K562 (cell line): ENCODE results near the gene SNIP1. TPM values are rescaled to one million over a fixed set of nuclear protein-coding genes. Genes with fewer than 3 reads are reported as not detected.

Experiments
- CC2D1A ChIP-seq: fragments of 450-650 bp; IDR thresholded peaks from 2 replicates; pipeline ENCODE4 v1.6.1; 2017; ENCODE audit warnings: mild to moderate bottlenecking
- CHD2 ChIP-seq: IDR thresholded peaks from 2 replicates; pipeline ENCODE4 v1.6.1; 2011; ENCODE audit warnings: low read depth, low read length
- E2F4 ChIP-seq: sonication (generic); formaldehyde crosslinking; IDR thresholded peaks from 2 replicates; pipeline ENCODE4 v1.8.0; 2022; ENCODE audit warnings: mild to moderate bottlenecking, low read depth, missing genetic modification reagents
- KAT2B ChIP-seq: IDR thresholded peaks from one replicate; pipeline ENCODE4 v1.6.1; 2012; ENCODE audit warnings: low read depth, mild to moderate bottlenecking, control low read depth, inconsistent platforms, low read length, moderate library complexity
- KLF13 ChIP-seq: fragments of 450-650 bp; IDR thresholded peaks from 2 replicates; pipeline ENCODE4 v1.6.1; 2016; ENCODE audit warnings: missing genetic modification characterization, low read depth, mild to moderate bottlenecking, missing compliant biosample characterization, moderate library complexity, borderline replicate concordance
- L3MBTL2 ChIP-seq: fragments of 450-650 bp; IDR thresholded peaks from 2 replicates; pipeline ENCODE4 v1.6.1; 2016; ENCODE audit warnings: mild to moderate bottlenecking, moderate library complexity
- NBN ChIP-seq: fragments of 450-650 bp; IDR thresholded peaks from 2 replicates; pipeline ENCODE4 v1.6.1; 2016; ENCODE audit warnings: low read depth, mild to moderate bottlenecking
- RB1 ChIP-seq: fragments of 450-650 bp; IDR thresholded peaks from 2 replicates; pipeline ENCODE4 v1.6.1; 2017; ENCODE audit warnings: low read depth, mild to moderate bottlenecking
- RBFOX2 ChIP-seq: fragments of 200-400 bp; formaldehyde crosslinking; IDR thresholded peaks from 2 replicates; pipeline ENCODE4 v1.6.1; 2017; ENCODE audit warnings: low read depth, mild to moderate bottlenecking, low read length, moderate library complexity
- SAFB2 ChIP-seq: fragments of 200-400 bp; formaldehyde crosslinking; IDR thresholded peaks from 2 replicates; pipeline ENCODE4 v1.6.1; 2018; ENCODE audit warnings: borderline replicate concordance, low read length, low read depth, moderate library complexity; ENCODE audit not compliant: severe bottlenecking
- SMAD2 ChIP-seq: fragments of 150-350 bp; IDR thresholded peaks from 2 replicates; pipeline ENCODE4 v1.6.1; 2014; ENCODE audit warnings: low read depth, mild to moderate bottlenecking, low read length
- SMAD3 ChIP-seq: fragments of 450-650 bp; formaldehyde crosslinking; conservative IDR thresholded peaks from 2 replicates; pipeline ENCODE4 v1.4.0; 2020; ENCODE audit warnings: mild to moderate bottlenecking
- SMARCA5 ChIP-seq: fragments of 450-650 bp; IDR thresholded peaks from 2 replicates; pipeline ENCODE4 v1.6.1; 2016
- XRCC3 ChIP-seq: fragments of 450-650 bp; IDR thresholded peaks from 2 replicates; pipeline ENCODE4 v1.6.1; 2017; ENCODE audit warnings: mild to moderate bottlenecking, moderate library complexity
- ZBTB1 ChIP-seq: sonication (generic); formaldehyde crosslinking; IDR thresholded peaks from 2 replicates; pipeline ENCODE4 v1.8.1; 2023; ENCODE audit warnings: missing genetic modification reagents, low read depth, mild to moderate bottlenecking, borderline replicate concordance
- ZC3H8 ChIP-seq: fragments of 450-650 bp; IDR thresholded peaks from 2 replicates; pipeline ENCODE4 v1.6.1; 2017
- ZFX ChIP-seq: sonication (generic); formaldehyde crosslinking; IDR thresholded peaks from 2 replicates; pipeline ENCODE4 v1.8.0; 2022; ENCODE audit warnings: mild to moderate bottlenecking, missing genetic modification reagents, moderate library complexity
- ZKSCAN8 ChIP-seq: fragments of 200-800 bp; sonication (Bioruptor generic); IDR thresholded peaks from 2 replicates; pipeline ENCODE4 v1.6.1; 2016; ENCODE audit warnings: missing genetic modification characterization, missing compliant biosample characterization
- ZNF316 ChIP-seq: fragments of 450-650 bp; IDR thresholded peaks from 2 replicates; pipeline ENCODE4 v1.6.1; 2016
- ZNF347 ChIP-seq: fragments of 450-650 bp; formaldehyde crosslinking; IDR thresholded peaks from 2 replicates; pipeline ENCODE4 v1.4.0; 2020; ENCODE audit warnings: low read depth, mild to moderate bottlenecking, moderate library complexity
- ZNF41 ChIP-seq: fragments of 250-450 bp; sonication (Bioruptor Pico); conservative IDR thresholded peaks from 2 replicates; pipeline ENCODE4 v1.4.0; 2020; ENCODE audit warnings: mild to moderate bottlenecking
- ZNF699 ChIP-seq: fragments of 250-450 bp; sonication (Bioruptor Pico); IDR thresholded peaks from 2 replicates; pipeline ENCODE4 v1.8.0; 2021; ENCODE audit warnings: mild to moderate bottlenecking, moderate library complexity; ENCODE audit not compliant: insufficient replicate concordance
- polyA plus RNA-seq, 8 experiments: library from polyadenylated mRNA; depleted of rRNA in 4 of 8; stranded (reverse) in 5 of 8; unstranded in 3 of 8; fragments of >200 nt; fragmentation: Nextera tagmentation in 2 of 8; fragmentation: Illumina TruSeq in 1 of 8; extraction: Ambion mirVana in 2 of 8; extraction: Trizol in 1 of 8; gene quantifications; 2 replicates each; pipeline versions ENCODE4 v1.2.1 to v1.2.3, GENCODE V29; 2011 to 2014; ENCODE audit warnings: inconsistent platforms in 1 of 8, missing spikeins in 1 of 8
- total RNA-seq, 7 experiments: library from RNA; depleted of rRNA in 6 of 7; stranded (reverse); fragments of >200 nt in 6 of 7; fragmentation: Illumina TruSeq in 2 of 7; extraction: Trizol in 2 of 7; gene quantifications; 2 replicates each; pipeline versions ENCODE4 v1.2.1 to v1.2.3, GENCODE V29; 2011 to 2021; ENCODE audit warnings: low replicate concordance in 1 of 7
- TF ChIP-seq, protein P1 (sequence below): fragments of 250-450 bp; sonication (Bioruptor Pico); IDR thresholded peaks from 2 replicates; pipeline ENCODE4 v1.4.0; 2020; ENCODE audit warnings: mild to moderate bottlenecking, moderate library complexity, borderline replicate concordance
- TF ChIP-seq, protein P2 (sequence below): fragments of 250-450 bp; sonication (Bioruptor Pico); IDR thresholded peaks from 2 replicates; pipeline ENCODE4 v1.4.0; 2020; ENCODE audit warnings: borderline replicate concordance

SNIP1 gene
- total and polyA plus RNA-seq, 9 of the 15 experiments (the other 6 are each of a cell fraction or from before 2014, with no cell fraction given) = 2.9 to 25.9 (median 14.6) TPM

DNA sequence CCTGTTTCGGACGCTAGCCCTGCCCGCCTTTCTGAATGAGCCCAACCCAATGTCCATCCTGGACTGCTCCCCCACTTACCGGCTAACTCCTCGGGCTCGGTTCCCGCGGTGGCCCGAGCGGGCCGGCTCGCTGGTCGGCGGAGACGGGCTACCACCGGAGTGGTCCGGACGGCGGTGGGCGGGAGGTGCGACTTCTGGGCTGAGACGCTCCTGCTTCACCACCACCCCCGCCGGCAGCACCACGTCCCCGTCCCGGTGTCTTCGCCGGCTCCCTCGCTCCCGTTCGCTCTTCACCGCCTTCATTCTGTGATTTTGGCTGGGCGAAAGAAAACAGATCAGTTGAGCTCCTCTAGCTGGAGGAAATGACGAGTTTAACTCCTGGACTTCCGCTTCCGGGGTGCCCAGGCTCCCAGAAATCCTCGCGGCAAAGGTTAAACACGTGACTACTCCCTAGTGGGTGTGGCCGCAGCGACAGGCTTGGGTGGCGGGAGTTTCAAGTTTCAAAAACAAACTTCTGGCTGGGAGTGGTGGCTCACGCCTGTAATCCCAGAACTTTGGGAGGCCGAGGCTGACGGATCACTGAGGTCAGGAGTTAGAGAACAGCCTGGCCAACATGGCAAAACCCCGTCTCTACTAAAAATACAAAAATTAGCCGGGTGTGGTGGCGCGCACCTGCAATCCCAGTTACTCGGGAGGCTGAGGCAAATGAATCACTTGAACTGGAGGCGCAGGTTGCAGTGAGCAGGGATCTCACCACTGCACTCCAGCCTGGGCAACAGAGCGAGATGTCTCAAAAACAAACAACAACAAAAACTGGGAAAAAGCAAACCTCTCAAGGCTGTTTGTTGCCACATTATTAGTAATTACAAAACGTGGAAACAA, at the start of gene SNIP1 (continued):
- TF ChIP-seq L3MBTL2 (peak; percentile 70), ZFX (CRISPR knock-in tag) (peak; percentile 46; the same call in 1 of the 2 replicates), KAT2B (no peak), SMAD3 (CRISPR knock-in tag) (0 out of 2 replicates have a peak, but pooled peaks have one; percentile 4), ZNF347 (CRISPR knock-in tag) (no peak), ZKSCAN8 (CRISPR knock-in tag) (no peak), ZBTB1 (CRISPR knock-in tag) (0 out of 2 replicates have a peak, but pooled peaks have one; percentile 39), ZNF699 (CRISPR knock-in tag) (no peak), KLF13 (peak; percentile 81; the same call in 1 of the 2 replicates), XRCC3 (0 out of 2 replicates have a peak, but pooled peaks have one; percentile 79), NBN (peak; percentile 81), ZNF316 (0 out of 2 replicates have a peak, but pooled peaks have one; percentile 6), ZC3H8 (peak; percentile 64; the same call in 1 of the 2 replicates), CHD2 (no peak), CC2D1A (peak; percentile 96), RBFOX2 (peak; percentile 92), SAFB2 (no peak), ZNF41 (CRISPR knock-in tag) (no peak), RB1 (peak; percentile 49), SMARCA5 (peak; percentile 98), E2F4 (CRISPR knock-in tag) (peak; percentile 99), SMAD2 (no peak)
- TF ChIP-seq, protein P1, sequence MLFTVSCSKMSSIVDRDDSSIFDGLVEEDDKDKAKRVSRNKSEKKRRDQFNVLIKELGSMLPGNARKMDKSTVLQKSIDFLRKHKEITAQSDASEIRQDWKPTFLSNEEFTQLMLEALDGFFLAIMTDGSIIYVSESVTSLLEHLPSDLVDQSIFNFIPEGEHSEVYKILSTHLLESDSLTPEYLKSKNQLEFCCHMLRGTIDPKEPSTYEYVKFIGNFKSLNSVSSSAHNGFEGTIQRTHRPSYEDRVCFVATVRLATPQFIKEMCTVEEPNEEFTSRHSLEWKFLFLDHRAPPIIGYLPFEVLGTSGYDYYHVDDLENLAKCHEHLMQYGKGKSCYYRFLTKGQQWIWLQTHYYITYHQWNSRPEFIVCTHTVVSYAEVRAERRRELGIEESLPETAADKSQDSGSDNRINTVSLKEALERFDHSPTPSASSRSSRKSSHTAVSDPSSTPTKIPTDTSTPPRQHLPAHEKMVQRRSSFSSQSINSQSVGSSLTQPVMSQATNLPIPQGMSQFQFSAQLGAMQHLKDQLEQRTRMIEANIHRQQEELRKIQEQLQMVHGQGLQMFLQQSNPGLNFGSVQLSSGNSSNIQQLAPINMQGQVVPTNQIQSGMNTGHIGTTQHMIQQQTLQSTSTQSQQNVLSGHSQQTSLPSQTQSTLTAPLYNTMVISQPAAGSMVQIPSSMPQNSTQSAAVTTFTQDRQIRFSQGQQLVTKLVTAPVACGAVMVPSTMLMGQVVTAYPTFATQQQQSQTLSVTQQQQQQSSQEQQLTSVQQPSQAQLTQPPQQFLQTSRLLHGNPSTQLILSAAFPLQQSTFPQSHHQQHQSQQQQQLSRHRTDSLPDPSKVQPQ (CRISPR knock-in tag) = no peak
- TF ChIP-seq, protein P2, sequence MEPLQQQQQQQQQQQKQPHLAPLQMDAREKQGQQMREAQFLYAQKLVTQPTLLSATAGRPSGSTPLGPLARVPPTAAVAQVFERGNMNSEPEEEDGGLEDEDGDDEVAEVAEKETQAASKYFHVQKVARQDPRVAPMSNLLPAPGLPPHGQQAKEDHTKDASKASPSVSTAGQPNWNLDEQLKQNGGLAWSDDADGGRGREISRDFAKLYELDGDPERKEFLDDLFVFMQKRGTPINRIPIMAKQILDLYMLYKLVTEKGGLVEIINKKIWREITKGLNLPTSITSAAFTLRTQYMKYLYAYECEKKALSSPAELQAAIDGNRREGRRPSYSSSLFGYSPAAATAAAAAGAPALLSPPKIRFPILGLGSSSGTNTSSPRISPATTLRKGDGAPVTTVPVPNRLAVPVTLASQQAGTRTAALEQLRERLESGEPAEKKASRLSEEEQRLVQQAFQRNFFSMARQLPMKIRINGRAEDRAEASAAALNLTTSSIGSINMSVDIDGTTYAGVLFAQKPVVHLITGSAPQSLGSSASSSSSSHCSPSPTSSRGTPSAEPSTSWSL (CRISPR knock-in tag) = no peak
